ENCODE data around the gene IL12RB1. TPM values are rescaled to one million over a fixed set of nuclear protein-coding genes. Genes with fewer than 3 reads are reported as not detected.

The IL12RB1 gene
- total RNA-seq, 2 donors from 2014 or later, result not detected

GRCh38 chr19:18020212-18021085 is 66.3 kb downstream of the IL12RB1 start:
- no peaks in the 10 kb centered on the region for H3K4me1 Mint-ChIP-seq
- no peaks in the 10 kb centered on the region for H3K27me3 ChIP-seq (ENCODE audit: control insufficient read depth, insufficient read depth, low read length, poor library complexity, severe bottlenecking)
- no peaks in the 10 kb centered on the region for H3K4me1 ChIP-seq (ENCODE audit: control insufficient read depth, insufficient read depth, low read length)
- TF ChIP-seq, protein P1, sequence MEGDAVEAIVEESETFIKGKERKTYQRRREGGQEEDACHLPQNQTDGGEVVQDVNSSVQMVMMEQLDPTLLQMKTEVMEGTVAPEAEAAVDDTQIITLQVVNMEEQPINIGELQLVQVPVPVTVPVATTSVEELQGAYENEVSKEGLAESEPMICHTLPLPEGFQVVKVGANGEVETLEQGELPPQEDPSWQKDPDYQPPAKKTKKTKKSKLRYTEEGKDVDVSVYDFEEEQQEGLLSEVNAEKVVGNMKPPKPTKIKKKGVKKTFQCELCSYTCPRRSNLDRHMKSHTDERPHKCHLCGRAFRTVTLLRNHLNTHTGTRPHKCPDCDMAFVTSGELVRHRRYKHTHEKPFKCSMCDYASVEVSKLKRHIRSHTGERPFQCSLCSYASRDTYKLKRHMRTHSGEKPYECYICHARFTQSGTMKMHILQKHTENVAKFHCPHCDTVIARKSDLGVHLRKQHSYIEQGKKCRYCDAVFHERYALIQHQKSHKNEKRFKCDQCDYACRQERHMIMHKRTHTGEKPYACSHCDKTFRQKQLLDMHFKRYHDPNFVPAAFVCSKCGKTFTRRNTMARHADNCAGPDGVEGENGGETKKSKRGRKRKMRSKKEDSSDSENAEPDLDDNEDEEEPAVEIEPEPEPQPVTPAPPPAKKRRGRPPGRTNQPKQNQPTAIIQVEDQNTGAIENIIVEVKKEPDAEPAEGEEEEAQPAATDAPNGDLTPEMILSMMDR (conservative IDR thresholded peaks at IDR 0.05), result no peak
- H3K9ac ChIP-seq (ENCODE audit: extremely low read depth, low read length, poor library complexity, severe bottlenecking), result no peak overlapping the region
- WGBS, 2 experiments (ENCODE audit: insufficient coverage in 1 of 2, insufficient read length in 1 of 2), result 87 to 100% methylated on average over 2 to 14 of the region's 16 CpGs
- H3K27me3 Mint-ChIP-seq (ENCODE audit: insufficient read depth), result no peaks in the 10 kb centered on the region
- no peaks in the 10 kb centered on the region for H3K36me3 ChIP-seq (ENCODE audit: control insufficient read depth, insufficient read depth, low read length)
- H3K4me3 ChIP-seq (ENCODE audit: low read length), result no peak overlapping the region
- no peaks in the 10 kb centered on the region for H3K9me3 ChIP-seq (ENCODE audit: control insufficient read depth, low read length)
- no peak overlapping the region for H3K4me3 Mint-ChIP-seq
- H3K27ac Mint-ChIP-seq, result no peak overlapping the region
- no peaks in the 10 kb centered on the region for H3K9me3 Mint-ChIP-seq
- H3K36me3 Mint-ChIP-seq (ENCODE audit: low read depth), result peaks cover under 1% of the 10 kb centered on the region
- no peak for DNase-seq
- no peak overlapping the region for H3K27ac ChIP-seq (ENCODE audit: low read depth, low read length)

DNA sequence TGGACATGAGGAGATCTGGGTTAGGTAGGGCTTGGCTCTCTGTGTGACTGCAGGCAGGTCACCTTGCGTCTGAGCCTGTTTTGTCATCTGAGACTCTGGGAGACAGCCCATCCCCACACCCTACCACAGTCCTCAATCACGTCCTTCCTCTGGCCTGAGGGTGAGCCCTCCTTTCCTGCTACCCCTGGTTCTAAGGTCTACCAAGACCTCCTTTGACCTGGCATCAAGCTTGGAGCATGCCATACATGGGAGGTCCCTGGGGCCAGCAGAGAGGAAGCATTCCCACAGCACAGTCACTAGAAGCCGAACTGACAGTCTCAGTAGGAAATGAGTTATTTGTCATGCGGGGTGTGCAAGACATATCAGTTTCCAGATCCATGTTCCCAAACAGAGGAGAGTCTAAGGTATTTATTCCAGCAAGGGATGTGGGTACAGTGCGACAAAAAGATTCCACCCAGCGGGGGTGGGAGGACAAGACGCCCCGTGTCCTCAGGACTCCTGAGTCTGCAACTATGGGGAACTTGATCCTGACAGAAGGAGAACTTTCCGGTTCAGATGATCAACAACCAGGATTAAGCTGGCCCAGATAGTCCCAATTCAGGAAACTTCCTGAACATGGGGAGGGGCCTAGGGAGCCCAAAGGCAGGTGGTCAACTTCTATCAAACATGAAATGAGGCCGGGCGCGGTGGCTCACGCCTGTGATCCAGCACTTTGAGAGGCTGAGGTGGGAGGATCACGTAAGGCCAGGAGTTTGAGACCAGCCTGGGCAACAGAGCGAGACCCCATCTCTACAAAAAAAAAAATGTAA is 69.3 kb downstream of the IL12RB1 start:
- peaks cover 4% of the 10 kb centered on the region for H3K36me3 ChIP-seq (ENCODE audit: control insufficient read depth, insufficient read depth, low read length)
- no peak overlapping the region for H3K4me3 ChIP-seq (ENCODE audit: low read length)
- H3K27ac ChIP-seq (ENCODE audit: low read depth, low read length), result no peak overlapping the region
- Mint-ChIP-seq H3K4me1 (no peaks in the 10 kb centered on the region), H3K36me3 (ENCODE audit: low read depth) (peaks cover 14% of the 10 kb centered on the region), H3K27ac (no peak overlapping the region), H3K9me3 (no peaks in the 10 kb centered on the region), H3K4me3 (no peak overlapping the region), H3K27me3 (ENCODE audit: insufficient read depth) (no peaks in the 10 kb centered on the region)
- TF ChIP-seq, protein P1 (conservative IDR thresholded peaks at IDR 0.05), result no peak
- no peaks in the 10 kb centered on the region for H3K27me3 ChIP-seq (ENCODE audit: control insufficient read depth, insufficient read depth, low read length, poor library complexity, severe bottlenecking)
- no peaks in the 10 kb centered on the region for H3K9me3 ChIP-seq (ENCODE audit: control insufficient read depth, low read length)
- DNase-seq, result no peak
- H3K4me1 ChIP-seq (ENCODE audit: control insufficient read depth, insufficient read depth, low read length), result no peaks in the 10 kb centered on the region
- H3K9ac ChIP-seq (ENCODE audit: extremely low read depth, low read length, poor library complexity, severe bottlenecking), result no peak overlapping the region
- 90 to 93% methylated on average over 15 of the region's 15 CpGs for WGBS, 2 experiments (ENCODE audit: insufficient coverage in 1 of 2, insufficient read length in 1 of 2)

- H3K36me3 Mint-ChIP-seq (ENCODE audit: low read depth), result peaks cover 16% of the 10 kb centered on the region
- H3K27ac Mint-ChIP-seq, result no peak overlapping the region
- no peak for DNase-seq
- 90 to 94% methylated on average over 12 to 14 of the region's 14 CpGs for WGBS, 2 experiments (ENCODE audit: insufficient coverage in 1 of 2, insufficient read length in 1 of 2)
- TF ChIP-seq, protein P1 (conservative IDR thresholded peaks at IDR 0.05), result no peak
- H3K36me3 ChIP-seq (ENCODE audit: control insufficient read depth, insufficient read depth, low read length), result peaks cover 6% of the 10 kb centered on the region
- H3K27ac ChIP-seq (ENCODE audit: low read depth, low read length), result no peak overlapping the region
- H3K4me3 Mint-ChIP-seq, result no peak overlapping the region
- H3K27me3 Mint-ChIP-seq (ENCODE audit: insufficient read depth), result no peaks in the 10 kb centered on the region
- H3K4me1 ChIP-seq (ENCODE audit: control insufficient read depth, insufficient read depth, low read length), result no peaks in the 10 kb centered on the region
- H3K4me3 ChIP-seq (ENCODE audit: low read length), result no peak overlapping the region
- H3K4me1 Mint-ChIP-seq, result no peaks in the 10 kb centered on the region
- no peaks in the 10 kb centered on the region for H3K9me3 Mint-ChIP-seq
- no peaks in the 10 kb centered on the region for H3K9me3 ChIP-seq (ENCODE audit: control insufficient read depth, low read length)
- no peak overlapping the region for H3K9ac ChIP-seq (ENCODE audit: extremely low read depth, low read length, poor library complexity, severe bottlenecking)
- H3K27me3 ChIP-seq (ENCODE audit: control insufficient read depth, insufficient read depth, low read length, poor library complexity, severe bottlenecking), result no peaks in the 10 kb centered on the region
Measured at GRCh38 chr19:18016209-18016910, 70.4 kb downstream of the IL12RB1 start.

All from endodermal cell (in vitro differentiated cells).